Subcutaneous adipose tissue (tissue), 4 donors: ENCODE data around the gene TGFBR2. TPM values are rescaled to one million over a fixed set of nuclear protein-coding genes. Genes with fewer than 3 reads are reported as not detected.

Source experiments
- CTCF ChIP-seq: fragments of 450-650 bp; IDR thresholded peaks from one replicate; pipeline ENCODE4 v1.5.1; 2016; ENCODE audit warnings: low read depth, mild to moderate bottlenecking, control low read depth, antibody characterized with exemption, moderate library complexity
- total RNA-seq, 4 donors: library from RNA; depleted of rRNA; stranded (reverse); fragments of >200 nt; gene quantifications; one replicate each; pipeline ENCODE4 v1.1.0, GENCODE V29; 2016

TGFBR2 gene
- total RNA-seq, 4 donors from 2014 or later = 237 to 388 (median 287) TPM

GRCh38 chr3:30738605-30739004, 132.2 kb downstream of the TGFBR2 start:
- TF ChIP-seq CTCF = no peak

GRCh38 chr3:30741889-30742288, 135.5 kb downstream of the TGFBR2 start:
- no peak for TF ChIP-seq CTCF

GRCh38 chr3:30742796-30743619, 136.6 kb downstream of the TGFBR2 start:
- TF ChIP-seq CTCF = no peak
